GM19328 (cell line): ENCODE measurements around the gene TBX10.

ENCODE experiments used
- ATAC-seq: cut with Tn5 transposase; IDR thresholded peaks from one replicate; pipeline ENCODE4 v1.9.1; 2021; ENCODE audit warnings: mild to moderate bottlenecking, moderate library complexity; ENCODE audit not compliant: unreplicated experiment

The TBX10 gene

GRCh38 chr11:67582011-67582410, 57.6 kb downstream of the TBX10 start:
- ATAC-seq = no peak

- no peak for ATAC-seq
These were observed 58.1 kb downstream of the TBX10 start for GRCh38 chr11:67581469-67581868.
